ENCODE measurements around the gene TPST1.
"Not testable (repeated sequence)": the region's sequence is repeated elsewhere in the genome, so short reads cannot be mapped to it uniquely, and the experiment has no call there.

TPST1 gene

DNA sequence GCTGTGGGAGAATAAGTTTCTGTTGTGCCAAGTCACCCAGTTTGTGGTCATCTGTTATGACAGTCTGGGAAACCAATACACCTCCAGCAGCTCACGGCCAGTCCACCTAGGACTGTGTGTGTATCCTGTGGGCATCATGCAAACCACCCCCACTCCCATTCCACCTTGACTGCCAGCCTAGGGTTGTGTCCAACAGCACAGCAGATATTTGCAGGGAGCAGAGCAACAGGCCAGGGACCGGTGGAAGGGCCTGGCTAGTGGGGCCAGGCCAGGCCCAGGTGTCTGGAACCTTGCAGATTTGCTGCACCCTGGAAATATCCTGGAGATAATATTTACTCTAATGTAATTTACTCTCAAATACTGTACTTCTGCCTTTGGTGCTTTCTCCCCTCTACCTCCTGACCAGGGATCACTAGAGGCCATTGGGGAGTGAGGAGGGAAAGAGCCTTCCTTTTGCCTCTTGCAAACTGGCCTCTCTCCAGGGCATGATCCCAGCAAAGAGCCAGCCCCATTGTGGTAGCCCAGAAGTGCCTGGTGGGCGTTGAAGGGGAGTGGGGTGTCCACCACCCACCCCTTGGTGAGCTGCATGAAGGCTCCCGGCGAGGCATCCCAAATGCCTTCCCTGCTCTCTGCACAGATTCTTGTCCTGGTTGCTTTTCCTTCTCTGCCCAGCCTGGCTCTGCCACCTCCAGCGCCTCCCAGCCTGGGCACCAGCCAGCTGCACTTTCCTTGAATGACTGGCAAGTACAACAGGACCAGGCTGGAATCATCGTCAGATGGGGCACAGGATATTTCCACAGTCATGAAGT, 15.2 kb upstream of the TPST1 start:
- no peak for DNase-seq

DNA sequence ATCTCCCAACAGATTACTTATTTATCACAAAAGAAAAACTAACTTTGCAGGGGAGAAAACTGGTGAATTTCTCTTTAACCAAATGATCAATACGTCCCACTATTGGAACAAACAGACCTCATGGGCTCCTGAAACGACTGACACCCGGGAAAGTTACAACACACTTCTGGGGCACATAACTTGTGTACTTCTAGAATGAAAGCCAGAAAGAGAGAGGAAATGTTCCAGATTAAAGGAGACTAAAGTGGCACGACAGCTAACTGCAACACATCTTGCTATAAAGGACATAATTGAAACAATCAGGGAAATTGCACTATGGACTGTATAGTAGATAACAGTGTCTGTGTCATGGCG, 14.7 kb upstream of the TPST1 start:
- no peak for DNase-seq

DNA sequence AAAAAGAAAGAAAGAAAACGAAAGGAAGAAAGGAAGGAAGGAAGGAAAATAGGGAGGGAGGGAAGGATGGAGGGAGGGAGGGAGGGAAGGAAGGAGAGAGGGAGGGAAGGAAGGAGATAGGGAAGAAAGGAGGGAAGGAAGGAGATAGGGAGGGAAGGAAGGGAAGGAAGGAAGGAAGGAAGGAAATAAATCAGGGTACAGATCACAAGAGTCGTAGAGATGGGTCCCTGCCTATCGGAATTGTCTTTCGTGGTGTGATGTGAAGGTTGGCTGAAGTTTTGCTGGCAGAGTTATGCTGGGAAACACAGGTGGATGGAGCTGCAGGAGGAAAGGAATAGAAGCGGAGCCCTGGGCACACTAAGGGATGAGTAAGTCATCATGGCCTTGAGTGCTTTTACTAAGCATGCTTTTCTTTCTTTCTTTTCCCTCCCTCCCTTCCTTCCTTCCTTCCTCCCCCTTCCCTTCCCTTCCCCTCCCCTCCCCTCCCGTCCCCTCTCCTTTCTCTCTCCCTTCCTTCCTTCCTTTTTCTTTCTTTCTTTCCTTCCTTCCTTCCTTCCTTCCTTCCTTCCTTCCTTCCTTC, 11.9 kb upstream of the TPST1 start:
- no peak for DNase-seq

DNA sequence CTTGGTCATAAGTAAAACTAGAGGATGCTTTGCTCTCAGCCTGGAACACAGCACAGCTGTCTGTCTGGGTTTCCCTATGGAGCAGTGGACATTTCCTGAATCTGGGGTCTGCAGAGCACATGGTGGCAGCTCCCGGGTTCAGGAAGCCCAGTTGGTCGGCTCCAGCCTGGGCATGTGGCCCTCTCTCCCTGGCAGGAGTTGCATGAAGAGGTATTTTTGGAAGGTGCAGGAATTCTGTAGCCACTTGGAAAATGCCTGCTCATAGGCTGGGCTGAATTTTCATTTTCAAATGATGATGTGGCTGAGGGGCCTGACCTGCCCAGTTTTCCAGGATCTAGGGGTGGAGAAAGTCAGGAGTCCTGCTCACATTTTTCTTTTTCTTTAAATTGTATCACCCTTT, 6.7 kb upstream of the TPST1 start:
- no peak for DNase-seq

DNA sequence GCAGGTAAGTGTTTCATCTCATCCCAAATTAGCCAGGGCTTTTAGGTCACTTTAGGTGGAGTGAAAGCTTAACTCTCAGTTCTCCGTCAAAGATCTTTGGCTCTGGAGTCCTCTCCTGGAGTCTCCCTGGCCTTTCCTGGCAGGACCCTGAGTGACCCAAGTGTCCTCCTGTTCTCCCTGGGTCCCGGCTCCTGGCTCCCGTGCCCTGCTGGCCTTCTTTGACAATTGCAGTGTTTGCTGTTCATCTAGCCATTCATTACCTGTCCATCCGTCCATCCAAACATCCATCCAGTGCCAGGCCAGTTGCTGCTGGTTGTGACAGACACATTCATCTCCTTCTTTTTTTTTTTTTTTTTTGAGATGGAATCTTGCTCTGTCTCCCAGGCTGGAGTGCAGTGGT, 6.2 kb upstream of the TPST1 start:
- DNase-seq = no peak

DNA sequence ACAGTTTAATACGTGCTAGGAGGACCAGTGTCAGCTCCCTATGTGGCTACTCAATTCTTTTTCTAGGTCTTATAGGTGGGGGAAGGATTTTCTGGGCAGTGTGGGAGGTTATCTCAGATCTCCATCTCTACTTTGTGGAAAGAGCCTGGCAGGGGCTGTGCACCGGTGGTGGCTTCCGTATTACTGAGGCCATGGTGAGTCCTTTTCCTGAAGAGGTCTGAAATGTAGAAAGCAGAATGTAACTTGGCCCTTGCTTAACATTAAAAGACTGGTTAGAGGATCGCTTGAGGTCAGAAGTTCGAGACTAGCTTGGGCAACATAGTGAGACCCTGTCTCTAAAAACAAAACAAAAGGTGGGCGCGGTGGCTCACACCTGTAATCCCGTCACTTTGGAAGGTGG, 2.7 kb upstream of the TPST1 start:
- no peak for DNase-seq

DNA sequence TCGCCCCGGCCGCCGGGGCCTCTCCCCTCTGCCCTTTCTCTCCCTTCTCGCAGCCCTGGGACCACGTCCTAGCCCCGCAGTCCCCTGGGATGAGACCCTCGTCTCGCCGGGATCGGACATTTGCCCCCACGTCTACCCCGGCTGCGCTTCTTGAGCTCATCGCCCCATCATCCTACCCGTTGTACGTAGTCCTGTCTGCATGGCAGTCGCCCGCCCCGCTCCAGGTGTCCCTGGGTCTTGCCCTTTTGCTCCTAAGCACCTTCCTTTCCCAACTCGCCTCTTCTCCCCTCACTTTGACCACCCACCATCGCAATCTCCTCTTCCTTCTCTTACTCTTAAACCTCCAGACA, 582 bp downstream of the TPST1 start:
- no peak for DNase-seq

DNA sequence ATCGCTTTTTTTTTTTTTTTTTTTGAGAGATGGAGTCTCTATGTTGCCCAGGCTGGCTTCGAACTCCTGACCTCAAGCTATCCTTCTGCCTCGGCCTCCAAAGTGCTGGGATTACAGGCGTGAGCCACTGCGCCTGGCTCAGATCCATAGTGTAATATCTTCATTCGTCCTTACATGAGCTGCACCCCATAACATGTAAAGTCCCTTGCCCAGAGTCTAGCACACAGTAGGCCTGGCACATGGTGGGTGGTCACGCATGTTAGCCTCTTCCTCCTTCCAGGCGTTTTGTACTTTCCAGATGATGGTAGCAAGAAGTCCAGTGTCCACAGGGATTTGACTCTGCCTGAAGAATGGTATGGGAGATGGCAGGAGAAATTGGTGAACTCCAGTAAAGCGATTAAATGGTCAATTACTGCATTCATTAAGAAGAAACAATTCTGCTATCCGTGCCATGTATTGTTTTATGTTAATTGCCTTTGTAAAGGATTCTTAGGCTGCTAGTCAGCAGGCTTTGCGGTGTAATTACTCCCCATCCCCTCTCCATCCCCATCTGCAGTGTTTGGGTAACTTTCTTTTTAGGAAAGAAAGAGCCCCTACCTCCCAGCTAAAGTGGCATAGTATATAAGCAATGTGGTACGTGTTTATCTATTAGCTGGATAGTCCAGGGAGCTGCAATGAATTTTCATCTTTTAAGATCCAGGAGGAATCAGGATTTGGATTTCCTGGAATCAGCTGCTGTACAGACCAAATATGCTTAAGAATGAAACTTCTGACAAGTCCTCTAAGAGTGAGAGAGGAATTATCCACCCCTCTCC, 1.2 kb downstream of the TPST1 start:
- no peak for DNase-seq

DNA sequence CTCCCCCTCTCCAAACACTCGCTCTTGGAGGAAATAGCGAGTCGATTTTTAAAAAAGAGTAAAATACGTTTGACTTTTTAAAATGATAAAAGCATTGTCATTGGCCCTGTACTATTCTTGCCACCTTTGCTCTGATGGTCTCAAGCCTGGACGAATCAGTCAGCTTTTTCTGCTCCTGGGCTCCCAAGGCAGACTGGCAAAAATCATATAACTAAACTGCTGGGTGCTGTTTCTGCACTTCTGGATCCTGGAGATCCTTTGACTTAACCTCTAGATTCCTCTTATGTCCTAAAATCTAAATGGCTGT, 1.8 kb downstream of the TPST1 start:
- no peak for DNase-seq

DNA sequence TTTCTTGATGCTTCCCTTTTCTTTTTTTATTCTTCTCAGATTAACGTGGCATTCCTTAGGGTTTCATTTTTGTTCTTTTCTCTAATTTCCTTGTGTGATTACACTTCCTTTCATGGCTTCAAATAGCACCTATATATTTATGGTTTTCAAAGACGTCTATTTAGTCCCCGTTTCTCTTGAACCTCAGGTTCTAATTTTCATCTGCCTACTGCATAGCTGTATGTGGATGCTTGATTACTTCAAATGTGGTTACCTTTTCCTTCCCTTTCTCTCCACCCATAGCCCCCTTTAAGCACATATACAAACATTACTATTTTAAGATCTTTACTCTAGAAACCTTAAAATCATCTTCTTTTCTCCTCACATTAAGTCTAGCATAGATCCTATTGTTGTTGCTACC, 2.4 kb downstream of the TPST1 start:
- DNase-seq = no peak

DNA sequence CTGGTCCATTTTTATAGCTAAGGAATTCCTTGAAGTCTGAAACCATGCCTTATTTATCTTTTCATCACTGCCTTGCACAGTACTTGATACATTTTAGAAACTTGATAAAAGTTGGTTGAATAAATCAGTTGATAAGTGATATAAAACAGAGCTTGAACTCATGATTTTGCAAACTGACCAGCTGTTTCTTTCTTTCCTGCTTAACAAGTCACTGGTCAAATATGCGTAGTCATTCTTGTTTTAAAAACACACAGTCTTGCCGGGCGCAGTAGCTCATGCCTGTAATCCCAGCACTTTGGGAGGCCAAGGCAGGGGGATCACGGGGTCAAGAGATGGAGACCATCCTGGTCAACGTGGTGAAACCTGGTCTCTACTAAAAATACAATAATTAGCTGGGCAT, 6.3 kb downstream of the TPST1 start:
- DNase-seq = no peak

DNA sequence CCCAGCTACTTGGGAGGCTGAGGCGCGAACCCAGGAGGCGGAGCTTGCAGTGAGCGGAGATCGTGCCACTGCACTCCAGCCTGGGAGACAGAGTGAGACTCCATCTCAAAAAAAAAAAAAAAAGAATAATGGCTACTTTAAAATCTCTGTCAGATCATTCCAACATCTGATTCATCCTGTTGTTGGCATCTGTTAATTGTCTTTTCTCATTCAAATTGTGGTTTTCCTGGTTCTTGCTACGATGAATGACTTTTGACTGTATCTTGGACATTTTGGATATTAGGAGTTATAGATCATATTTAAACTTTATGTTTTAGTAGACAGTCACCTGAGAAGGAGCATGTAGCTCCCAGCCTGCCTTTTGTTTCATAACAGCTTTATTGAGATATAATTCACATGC, 8.5 kb downstream of the TPST1 start:
- no peak for DNase-seq

DNA sequence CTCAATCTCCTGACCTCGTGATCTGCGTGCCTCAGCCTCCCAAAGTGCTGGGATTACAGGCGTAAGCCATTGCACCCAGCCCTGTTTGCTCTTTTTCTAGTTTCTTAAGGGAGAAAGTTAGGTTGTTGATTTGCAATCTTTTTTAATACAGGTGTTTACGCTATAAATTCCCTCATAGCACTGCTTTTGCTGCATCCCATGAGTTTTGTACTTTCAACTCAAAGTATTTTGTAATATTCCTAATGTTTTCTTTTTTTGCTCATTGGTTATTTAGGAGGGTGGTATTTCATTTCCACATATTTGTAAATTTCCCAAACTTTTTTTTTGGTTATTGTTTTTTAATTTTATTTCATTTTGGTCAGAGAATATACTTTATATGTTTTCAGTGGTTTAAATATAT, 11.6 kb downstream of the TPST1 start:
- DNase-seq = no peak

DNA sequence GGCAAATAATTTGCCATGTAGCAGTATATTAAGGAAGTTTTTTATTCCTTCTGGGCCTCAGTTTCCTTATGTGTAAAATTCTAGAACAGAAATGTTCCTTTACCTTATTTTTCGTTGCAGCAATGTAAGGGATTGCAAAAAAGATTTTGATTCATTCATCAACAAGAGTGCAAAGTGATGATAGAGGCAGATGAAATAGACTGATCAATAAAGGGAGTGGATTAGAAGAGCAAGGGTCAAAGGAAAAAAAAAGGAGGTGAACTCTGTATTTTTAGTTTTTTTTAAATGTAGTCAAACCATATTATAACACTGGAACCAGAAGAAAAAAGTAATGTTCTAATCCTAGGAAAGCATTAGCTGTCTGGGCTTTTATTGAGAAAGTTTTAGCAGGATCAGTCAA, 14.7 kb downstream of the TPST1 start:
- DNase-seq = no peak

DNA sequence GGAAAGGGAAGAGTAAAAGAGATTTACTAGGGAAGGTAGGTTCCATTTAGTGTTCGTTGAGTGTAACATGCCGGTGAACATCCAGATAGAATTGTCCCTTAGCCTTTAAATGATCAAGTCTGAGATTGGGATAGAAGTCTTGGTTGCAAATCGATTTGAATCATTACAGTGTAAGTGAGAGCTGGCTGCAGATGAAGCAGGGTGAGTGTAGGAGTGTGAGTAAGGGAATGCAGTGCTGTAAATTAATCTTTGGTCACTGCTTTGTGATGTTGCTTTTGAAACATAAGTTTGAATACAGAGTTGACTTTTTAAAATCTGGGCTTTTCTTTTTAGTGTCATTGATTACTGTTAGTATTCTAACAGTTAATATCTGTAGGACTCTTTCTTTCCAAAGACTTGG, 16.3 kb downstream of the TPST1 start:
- no peak for DNase-seq

DNA sequence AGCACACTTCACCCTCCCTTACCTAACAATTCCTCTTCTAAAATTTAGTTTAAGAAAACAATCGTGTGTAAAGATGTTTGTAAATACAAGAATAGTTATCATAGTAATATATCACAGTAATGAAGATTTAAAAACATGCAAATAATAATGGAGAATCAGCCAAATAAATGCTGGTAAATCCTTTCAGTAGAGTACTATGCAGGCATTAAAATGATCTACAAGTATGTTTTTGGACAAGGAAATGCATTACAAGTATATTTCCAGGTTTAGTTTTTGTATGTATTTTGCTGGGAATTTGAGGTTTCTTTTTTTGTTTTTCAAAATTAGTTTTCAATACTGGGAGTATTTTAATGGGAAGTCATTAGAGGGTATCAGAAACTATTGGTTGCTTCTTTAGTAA, 22.7 kb downstream of the TPST1 start:
- no peak for DNase-seq

DNA sequence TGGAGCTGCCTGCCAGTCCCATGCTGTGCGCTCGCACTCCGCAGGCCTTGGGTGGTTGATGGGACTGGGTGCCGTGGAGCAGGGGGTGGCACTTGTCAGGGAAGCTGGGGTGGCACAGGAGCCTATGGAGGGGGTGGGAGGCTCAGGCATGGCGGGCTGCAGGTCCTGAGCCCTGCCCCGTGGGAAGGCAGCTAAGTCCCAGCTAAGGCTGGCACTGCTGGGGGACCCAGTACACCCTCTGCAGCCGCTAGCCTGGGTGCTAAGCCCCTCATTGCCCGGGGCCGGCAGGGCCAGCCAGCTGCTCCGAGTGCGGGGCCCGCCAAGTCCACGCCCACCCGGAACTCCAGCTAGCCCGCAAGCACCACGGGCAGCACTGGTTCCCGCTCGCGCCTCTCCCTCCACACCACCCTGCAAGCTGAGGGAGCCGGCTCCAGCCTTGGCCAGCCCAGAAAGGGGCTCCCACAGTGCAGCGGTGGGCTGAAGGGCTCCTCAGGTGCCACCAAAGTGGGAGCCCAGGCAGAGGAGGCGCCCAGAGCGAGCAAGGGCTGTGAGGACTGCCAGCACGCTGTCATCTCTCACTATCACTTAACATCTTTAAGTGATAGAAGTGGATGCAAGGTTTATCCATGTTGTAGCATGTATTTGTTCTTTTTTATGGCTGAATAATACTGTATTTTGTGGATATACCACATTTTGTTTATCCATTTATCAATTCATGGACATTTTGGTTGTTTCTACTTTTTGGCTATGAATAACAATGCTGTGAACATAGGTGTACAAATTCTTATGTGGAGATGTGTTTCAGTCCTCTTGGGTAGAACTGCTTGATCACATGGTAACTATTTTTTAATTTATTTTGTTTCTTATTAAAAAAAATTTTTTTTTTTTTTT, 26.4 kb downstream of the TPST1 start:
- DNase-seq = not testable (repeated sequence)

DNA sequence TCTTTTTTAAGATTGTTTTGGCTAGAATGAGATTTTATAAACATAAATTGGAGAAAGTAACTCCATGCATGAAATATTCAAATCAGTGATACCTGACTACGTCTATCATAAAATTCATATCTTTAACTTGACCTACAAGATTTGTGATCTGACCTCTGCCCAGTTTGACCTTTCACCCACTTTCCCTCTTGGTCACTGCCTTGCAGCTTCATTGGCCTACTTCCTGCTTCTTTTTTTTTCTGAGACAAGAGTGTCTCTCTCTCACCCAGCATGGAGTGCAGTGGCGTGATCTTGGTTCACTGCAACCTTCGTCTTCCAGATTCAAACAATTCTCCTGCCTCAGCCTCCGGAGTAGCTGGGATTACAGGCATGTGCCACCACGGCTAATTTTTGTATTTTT, 28.5 kb downstream of the TPST1 start:
- DNase-seq = no peak

DNA sequence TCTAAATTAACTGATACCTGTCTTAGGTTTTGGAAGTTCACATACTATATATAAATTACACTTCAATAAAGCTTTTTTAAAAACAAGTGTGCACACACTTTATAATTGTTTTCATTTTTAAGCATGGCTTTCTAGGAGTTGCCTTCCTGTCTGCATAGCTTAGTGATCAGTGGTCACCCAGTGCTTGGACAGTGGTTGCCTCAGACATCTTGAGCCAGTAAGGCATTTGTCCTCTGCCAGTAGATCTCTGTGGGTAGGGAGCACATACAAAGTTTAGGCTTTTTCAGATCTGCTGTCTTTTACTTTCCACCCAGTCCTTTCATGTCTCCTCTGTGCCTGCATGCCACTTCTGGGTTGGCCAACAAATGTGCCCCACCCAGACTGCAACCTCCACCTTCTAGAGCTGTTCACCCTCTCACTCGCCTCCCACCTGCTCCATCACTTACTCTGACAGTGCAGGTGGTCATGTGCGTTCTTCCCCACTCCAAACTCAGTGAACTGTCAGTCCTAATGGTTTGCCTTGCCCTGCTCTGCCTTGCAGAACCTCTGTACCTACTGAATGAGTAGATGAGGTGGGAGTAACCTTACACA, 31.7 kb downstream of the TPST1 start:
- no peak for DNase-seq

DNA sequence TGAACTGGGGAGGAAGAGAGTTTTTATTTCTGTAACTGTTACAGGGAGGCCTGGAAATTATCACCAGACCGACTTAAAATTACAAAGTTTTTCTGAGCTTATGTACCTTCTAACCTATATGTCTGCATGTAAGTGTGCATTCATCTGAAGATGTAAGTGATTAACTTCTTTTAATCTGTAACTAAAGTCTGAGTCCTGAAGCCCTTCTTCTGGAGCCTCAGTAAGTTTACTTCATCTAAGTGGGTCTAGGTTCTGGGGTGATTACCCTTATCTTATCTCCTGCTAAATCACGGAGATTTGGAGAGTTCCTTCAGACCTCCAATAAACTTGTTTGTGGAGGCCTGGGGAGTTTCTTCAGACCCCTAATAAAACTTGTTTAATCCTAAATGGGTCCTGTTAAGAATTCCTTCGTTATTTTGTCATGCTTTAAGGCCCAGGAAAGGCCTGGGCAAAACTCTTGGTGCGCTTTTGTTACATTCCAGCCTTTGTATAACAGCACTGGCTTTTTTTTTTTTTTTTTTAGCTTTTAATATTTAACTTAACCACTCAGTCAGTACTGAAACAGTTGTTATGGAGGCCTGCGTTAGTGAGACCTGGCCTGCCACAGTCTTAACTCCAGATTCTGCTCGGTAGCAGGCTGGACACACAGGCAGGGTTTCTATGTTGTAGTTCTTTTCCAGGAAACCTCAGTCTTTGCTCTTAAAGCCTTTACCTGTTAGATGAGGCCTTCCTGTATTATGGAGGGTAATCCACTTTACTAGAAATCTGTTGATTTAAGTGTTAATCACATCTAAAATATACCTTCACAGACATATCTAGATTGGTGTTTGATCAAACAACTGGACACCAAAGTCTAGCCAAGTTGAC, 33.0 kb downstream of the TPST1 start:
- no peak for DNase-seq

DNA sequence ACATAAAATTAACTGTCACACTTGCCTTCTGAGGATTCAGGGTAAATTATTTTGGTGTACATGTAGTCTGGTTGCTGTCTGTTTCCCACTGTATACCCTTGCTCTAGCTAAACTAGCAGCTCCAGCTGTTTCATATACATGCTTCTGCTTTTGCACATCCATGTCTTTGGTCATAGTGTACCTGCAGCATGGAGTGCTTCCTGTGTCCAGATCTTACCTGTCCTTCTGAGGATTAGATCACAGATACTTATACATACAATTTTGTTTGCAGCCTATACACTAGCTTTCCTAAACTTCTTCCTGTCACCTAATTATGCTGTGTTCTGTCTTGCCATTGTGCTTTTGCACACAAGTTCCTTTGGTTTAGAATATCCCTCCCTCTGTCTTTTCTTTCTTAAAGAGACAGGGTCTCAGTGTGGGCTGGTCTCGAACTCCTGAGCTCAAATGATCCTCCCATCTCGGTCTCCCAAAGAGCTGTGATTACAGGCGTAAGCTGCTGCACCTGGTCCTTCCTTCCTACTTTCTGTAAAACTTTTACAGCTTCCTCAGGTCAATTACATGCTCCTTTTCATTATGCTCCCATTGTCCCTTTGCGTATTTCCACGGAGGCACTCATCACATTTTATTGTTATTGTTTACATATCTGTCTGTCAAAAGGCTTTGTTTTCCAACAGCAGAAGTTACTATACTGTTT, 33.8 kb downstream of the TPST1 start:
- DNase-seq = no peak
